GM23338 (cell line): ENCODE results near the gene APOBEC2. TPM values are rescaled to one million over a fixed set of nuclear protein-coding genes. Genes with fewer than 3 reads are reported as not detected.

ENCODE experiments used
- ATAC-seq: fragments of 200-7000 bp; cut with Tn5 transposase; 3 replicates; pipeline ENCODE4 v1.9.1; 2020
- DNase-seq: peaks from one replicate; pipeline ENCODE4 v3.0.0-alpha.2; 2015; ENCODE audit warnings: low spot score
- H2AFZ ChIP-seq: fragments of 200-600 bp; sonication (generic); 2 replicates; pipeline ENCODE4 v1.8.0; 2016; ENCODE audit warnings: antibody characterized with exemption, mild to moderate bottlenecking, moderate library complexity
- H3F3A ChIP-seq: fragments of 200-600 bp; sonication (generic); replicated peaks from 2 replicates; pipeline ENCODE4 v1.8.0; 2017; ENCODE audit warnings: antibody characterized with exemption, mixed run types, low read depth
- H3K27ac ChIP-seq: fragments of 200-600 bp; sonication (generic); 2 replicates; pipeline ENCODE4 v1.6.1; 2016; ENCODE audit warnings: low read depth
- H3K27me3 ChIP-seq: fragments of 200-600 bp; sonication (generic); 2 replicates; pipeline ENCODE4 v1.8.0; 2016; ENCODE audit warnings: mild to moderate bottlenecking, mixed run types, moderate library complexity; ENCODE audit not compliant: insufficient read depth
- H3K36me3 ChIP-seq: fragments of 200-600 bp; sonication (generic); 2 replicates; pipeline ENCODE4 v1.8.0; 2016; ENCODE audit warnings: mild to moderate bottlenecking; ENCODE audit not compliant: insufficient read depth
- H3K4me1 ChIP-seq: fragments of 200-600 bp; sonication (generic); 2 replicates; pipeline ENCODE4 v1.8.0; 2016; ENCODE audit warnings: mild to moderate bottlenecking, moderate library complexity; ENCODE audit not compliant: insufficient read depth
- H3K4me2 ChIP-seq: fragments of 200-600 bp; sonication (generic); 2 replicates; pipeline ENCODE4 v1.7.1; 2017; ENCODE audit warnings: mixed run types
- H3K4me3 ChIP-seq: fragments of 200-600 bp; sonication (generic); 2 replicates; pipeline ENCODE4 v1.6.1; 2016; ENCODE audit warnings: mixed run types
- H3K79me2 ChIP-seq: fragments of 200-600 bp; sonication (generic); replicated peaks from 2 replicates; pipeline ENCODE4 v1.8.0; 2017; ENCODE audit warnings: mild to moderate bottlenecking; ENCODE audit not compliant: insufficient read depth
- H3K9me2 ChIP-seq: fragments of 200-600 bp; sonication (generic); 2 replicates; pipeline ENCODE4 v1.8.0; 2017; ENCODE audit not compliant: insufficient read depth
- H4K20me1 ChIP-seq: fragments of 200-600 bp; sonication (generic); replicated peaks from 2 replicates; pipeline ENCODE4 v1.8.0; 2017; ENCODE audit warnings: mild to moderate bottlenecking; ENCODE audit not compliant: insufficient read depth
- H3K27ac Mint-ChIP-seq: 2 replicates; pipeline ENCODE4 v1.8.0; 2020; ENCODE audit warnings: inconsistent platforms, mild to moderate bottlenecking, moderate library complexity, mixed read lengths
- H3K27me3 Mint-ChIP-seq: 3 replicates; pipeline ENCODE4 v1.8.0; 2022; ENCODE audit warnings: low read depth, mild to moderate bottlenecking, moderate library complexity, mixed read lengths, inconsistent platforms; ENCODE audit not compliant: insufficient read depth, poor library complexity
- H3K36me3 Mint-ChIP-seq: 3 replicates; pipeline ENCODE4 v1.8.0; 2021; ENCODE audit warnings: low read depth, mild to moderate bottlenecking, inconsistent platforms, moderate library complexity, mixed read lengths
- H3K4me1 Mint-ChIP-seq: 3 replicates; pipeline ENCODE4 v1.8.0; 2020; ENCODE audit warnings: mild to moderate bottlenecking, inconsistent platforms, mixed read lengths
- H3K4me3 Mint-ChIP-seq: 3 replicates; pipeline ENCODE4 v1.8.0; 2021; ENCODE audit warnings: moderate library complexity, mild to moderate bottlenecking, inconsistent platforms, mixed read lengths
- H3K9me3 Mint-ChIP-seq: 3 replicates; pipeline ENCODE4 v1.8.0; 2020; ENCODE audit warnings: moderate library complexity, mild to moderate bottlenecking, inconsistent platforms, mixed read lengths
- EZH2 ChIP-seq: fragments of 200-600 bp; sonication (generic); IDR thresholded peaks from one replicate; pipeline ENCODE4 v1.8.0; 2017; ENCODE audit warnings: antibody characterized with exemption, mild to moderate bottlenecking, low read depth; ENCODE audit not compliant: unreplicated experiment
- NANOG ChIP-seq: IDR thresholded peaks from 2 replicates; pipeline ENCODE4 v1.6.1; 2016; ENCODE audit warnings: antibody characterized with exemption, borderline replicate concordance
- ZNF114 ChIP-seq: fragments of 250-450 bp; sonication (Bioruptor Pico); IDR thresholded peaks from 2 replicates; pipeline ENCODE4 v1.5.0; 2020; ENCODE audit warnings: mild to moderate bottlenecking, moderate library complexity
- ZNF331 ChIP-seq: fragments of 250-450 bp; sonication (Bioruptor Pico); IDR thresholded peaks from 2 replicates; pipeline ENCODE4 v1.5.0; 2020; ENCODE audit warnings: low read depth, mild to moderate bottlenecking, moderate library complexity
- polyA plus RNA-seq: library from polyadenylated mRNA; unstranded; fragments of >200 nt; fragmentation: Nextera tagmentation; extraction: Ambion mirVana; gene quantifications from 2 replicates; pipeline ENCODE4 v1.2.1, GENCODE V29; 2016
- total RNA-seq: library from RNA; depleted of rRNA; stranded (reverse); fragments of >200 nt; shearing (Covaris generic); gene quantifications from 2 replicates; pipeline ENCODE4 v1.2.3, GENCODE V29; 2014
- TF ChIP-seq, protein P1 (sequence below): fragments of 250-450 bp; sonication (Bioruptor Pico); IDR thresholded peaks from 2 replicates; pipeline ENCODE4 v1.5.0; 2020; ENCODE audit warnings: mild to moderate bottlenecking, moderate library complexity

The APOBEC2 gene
- total and polyA plus RNA-seq, 2 experiments from 2014 or later: 2.4 TPM; not detected in 1

DNA sequence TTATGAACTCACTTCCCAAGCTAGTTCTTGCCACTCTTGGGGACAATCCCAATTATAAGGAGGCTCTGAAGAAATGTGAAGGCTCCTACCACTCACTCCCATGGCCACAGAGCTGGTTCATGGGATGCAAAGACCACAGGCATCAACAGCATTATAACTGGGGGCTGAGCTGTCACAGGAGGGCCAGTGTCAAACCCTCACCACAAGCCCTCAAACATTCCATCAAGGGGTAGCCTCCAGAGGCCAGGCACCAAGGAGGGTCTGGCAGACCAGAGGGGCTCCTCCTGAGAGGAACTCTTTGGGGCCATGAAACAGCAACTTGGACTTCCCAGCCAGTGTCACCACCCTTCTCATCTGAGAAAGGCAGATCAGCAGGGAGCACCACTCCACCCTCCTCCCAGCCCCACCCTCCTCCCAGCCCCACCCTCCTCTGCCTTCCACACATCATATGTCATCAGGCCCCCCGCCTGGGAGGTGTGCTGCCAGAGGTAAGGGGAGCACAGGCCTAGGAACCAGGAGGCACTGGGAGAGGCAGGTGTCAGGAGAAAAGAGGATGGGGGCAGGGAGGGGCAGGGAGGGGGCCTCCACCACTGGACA is 12.0 kb upstream of the APOBEC2 start:
- Histone ChIP-seq H4K20me1 (no peaks in the 10 kb centered on the region), H3K79me2 (no peaks in the 10 kb centered on the region), H3K36me3 (no peaks in the 10 kb centered on the region; the same call in 1 of the 2 replicates), H3K27ac (no peak overlapping the region), H3K27me3 (no peaks in the 10 kb centered on the region), H3K9me2 (no peaks in the 10 kb centered on the region), H3K4me2 (no peak overlapping the region), H3F3A (no peaks in the 10 kb centered on the region), H3K4me1 (no peaks in the 10 kb centered on the region; the same call in 1 of the 2 replicates), H3K4me3 (no peak overlapping the region), H2AFZ (no peak overlapping the region)
- no peak for DNase-seq
- Mint-ChIP-seq H3K9me3 (no peaks in the 10 kb centered on the region), H3K36me3 (no peaks in the 10 kb centered on the region), H3K27ac (no peak overlapping the region), H3K27me3 (peaks cover 5% of the 10 kb centered on the region), H3K4me1 (peaks cover 13% of the 10 kb centered on the region), H3K4me3 (no peak overlapping the region)
- no peak for TF ChIP-seq NANOG
- TF ChIP-seq, protein P1, sequence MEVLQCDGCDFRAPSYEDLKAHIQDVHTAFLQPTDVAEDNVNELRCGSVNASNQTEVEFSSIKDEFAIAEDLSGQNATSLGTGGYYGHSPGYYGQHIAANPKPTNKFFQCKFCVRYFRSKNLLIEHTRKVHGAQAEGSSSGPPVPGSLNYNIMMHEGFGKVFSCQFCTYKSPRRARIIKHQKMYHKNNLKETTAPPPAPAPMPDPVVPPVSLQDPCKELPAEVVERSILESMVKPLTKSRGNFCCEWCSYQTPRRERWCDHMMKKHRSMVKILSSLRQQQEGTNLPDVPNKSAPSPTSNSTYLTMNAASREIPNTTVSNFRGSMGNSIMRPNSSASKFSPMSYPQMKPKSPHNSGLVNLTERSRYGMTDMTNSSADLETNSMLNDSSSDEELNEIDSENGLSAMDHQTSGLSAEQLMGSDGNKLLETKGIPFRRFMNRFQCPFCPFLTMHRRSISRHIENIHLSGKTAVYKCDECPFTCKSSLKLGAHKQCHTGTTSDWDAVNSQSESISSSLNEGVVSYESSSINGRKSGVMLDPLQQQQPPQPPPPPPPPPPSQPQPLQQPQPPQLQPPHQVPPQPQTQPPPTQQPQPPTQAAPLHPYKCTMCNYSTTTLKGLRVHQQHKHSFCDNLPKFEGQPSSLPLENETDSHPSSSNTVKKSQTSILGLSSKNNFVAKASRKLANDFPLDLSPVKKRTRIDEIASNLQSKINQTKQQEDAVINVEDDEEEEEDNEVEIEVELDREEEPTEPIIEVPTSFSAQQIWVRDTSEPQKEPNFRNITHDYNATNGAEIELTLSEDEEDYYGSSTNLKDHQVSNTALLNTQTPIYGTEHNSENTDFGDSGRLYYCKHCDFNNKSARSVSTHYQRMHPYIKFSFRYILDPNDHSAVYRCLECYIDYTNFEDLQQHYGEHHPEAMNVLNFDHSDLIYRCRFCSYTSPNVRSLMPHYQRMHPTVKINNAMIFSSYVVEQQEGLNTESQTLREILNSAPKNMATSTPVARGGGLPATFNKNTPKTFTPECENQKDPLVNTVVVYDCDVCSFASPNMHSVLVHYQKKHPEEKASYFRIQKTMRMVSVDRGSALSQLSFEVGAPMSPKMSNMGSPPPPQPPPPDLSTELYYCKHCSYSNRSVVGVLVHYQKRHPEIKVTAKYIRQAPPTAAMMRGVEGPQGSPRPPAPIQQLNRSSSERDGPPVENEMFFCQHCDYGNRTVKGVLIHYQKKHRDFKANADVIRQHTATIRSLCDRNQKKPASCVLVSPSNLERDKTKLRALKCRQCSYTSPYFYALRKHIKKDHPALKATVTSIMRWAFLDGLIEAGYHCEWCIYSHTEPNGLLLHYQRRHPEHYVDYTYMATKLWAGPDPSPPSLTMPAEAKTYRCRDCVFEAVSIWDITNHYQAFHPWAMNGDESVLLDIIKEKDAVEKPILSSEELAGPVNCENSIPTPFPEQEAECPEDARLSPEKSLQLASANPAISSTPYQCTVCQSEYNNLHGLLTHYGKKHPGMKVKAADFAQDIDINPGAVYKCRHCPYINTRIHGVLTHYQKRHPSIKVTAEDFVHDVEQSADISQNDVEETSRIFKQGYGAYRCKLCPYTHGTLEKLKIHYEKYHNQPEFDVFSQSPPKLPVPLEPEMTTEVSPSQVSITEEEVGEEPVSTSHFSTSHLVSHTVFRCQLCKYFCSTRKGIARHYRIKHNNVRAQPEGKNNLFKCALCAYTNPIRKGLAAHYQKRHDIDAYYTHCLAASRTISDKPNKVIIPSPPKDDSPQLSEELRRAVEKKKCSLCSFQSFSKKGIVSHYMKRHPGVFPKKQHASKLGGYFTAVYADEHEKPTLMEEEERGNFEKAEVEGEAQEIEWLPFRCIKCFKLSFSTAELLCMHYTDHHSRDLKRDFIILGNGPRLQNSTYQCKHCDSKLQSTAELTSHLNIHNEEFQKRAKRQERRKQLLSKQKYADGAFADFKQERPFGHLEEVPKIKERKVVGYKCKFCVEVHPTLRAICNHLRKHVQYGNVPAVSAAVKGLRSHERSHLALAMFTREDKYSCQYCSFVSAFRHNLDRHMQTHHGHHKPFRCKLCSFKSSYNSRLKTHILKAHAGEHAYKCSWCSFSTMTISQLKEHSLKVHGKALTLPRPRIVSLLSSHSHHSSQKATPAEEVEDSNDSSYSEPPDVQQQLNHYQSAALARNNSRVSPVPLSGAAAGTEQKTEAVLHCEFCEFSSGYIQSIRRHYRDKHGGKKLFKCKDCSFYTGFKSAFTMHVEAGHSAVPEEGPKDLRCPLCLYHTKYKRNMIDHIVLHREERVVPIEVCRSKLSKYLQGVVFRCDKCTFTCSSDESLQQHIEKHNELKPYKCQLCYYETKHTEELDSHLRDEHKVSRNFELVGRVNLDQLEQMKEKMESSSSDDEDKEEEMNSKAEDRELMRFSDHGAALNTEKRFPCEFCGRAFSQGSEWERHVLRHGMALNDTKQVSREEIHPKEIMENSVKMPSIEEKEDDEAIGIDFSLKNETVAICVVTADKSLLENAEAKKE (CRISPR knock-in tag): no peak
- TF ChIP-seq ZNF331 (CRISPR knock-in tag): no peak
- ATAC-seq: no peak

DNA sequence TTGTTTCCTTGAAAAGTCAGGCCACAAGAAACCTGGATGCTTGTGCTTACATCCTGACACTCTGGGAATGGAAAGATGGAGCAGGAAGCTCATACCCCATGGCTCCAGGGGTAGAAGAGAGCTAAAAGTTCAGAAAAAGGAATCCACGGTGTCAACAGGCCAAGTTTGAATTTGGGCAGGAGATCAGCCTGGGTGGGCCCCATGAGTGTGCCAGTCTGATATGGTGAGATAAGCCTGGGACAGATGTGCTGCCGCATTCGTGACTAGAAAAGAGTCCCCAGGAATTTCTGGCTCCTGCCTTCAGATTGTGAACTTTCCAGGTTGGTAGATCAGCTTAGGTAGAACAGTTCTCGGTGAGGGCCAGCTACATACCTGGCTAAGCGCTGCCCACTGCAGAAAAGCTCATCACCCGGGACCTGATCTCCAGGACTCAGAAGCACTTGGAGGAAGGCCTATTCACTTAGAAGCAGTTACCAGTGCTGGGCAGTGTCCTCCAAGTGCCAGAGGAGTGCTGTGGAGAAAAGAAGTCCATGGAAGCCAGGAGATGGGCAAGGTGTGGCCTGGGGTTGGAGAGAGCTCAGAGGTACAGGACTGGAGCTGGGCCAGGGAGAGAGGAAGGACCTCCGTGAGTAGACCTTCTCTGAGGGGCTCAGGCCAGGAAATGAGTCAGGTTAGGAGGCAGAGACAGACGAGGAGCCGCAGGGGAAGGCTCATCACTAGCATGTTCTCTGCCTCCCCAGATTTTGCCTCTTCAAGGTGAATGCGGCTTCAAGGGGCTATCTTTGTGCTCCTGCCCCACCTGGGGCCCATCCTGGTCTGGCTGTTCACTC is 10.6 kb upstream of the APOBEC2 start, which contains the start of gene TSPO2:
Gene TSPO2 (plus strand): TSS at position 242 of the 830 bp plus-strand sequence. CDS start 519 bp downstream, at position 761.
- Histone ChIP-seq H3K36me3 (no peaks in the 10 kb centered on the region; the same call in 1 of the 2 replicates), H3K4me2 (no peak within 1 kb of the TSS), H3K4me1 (no peaks in the 10 kb centered on the region; the same call in 1 of the 2 replicates), H3K27me3 (no peaks in the 10 kb centered on the region), H3F3A (no peaks in the 10 kb centered on the region), H3K79me2 (no peaks in the 10 kb centered on the region), H3K27ac (no peak within 1 kb of the TSS), H4K20me1 (no peaks in the 10 kb centered on the region), H3K4me3 (no peak within 1 kb of the TSS), H3K9me2 (no peaks in the 10 kb centered on the region), H2AFZ (no peak within 1 kb of the TSS)
- H3K4me3 Mint-ChIP-seq: no peak within 1 kb of the TSS
- no peaks in the 10 kb centered on the region for H3K9me3 Mint-ChIP-seq
- peaks cover 10% of the 10 kb centered on the region for H3K4me1 Mint-ChIP-seq
- ATAC-seq (no peak), DNase-seq (no peak)
- peaks cover 5% of the 10 kb centered on the region for H3K27me3 Mint-ChIP-seq
- no peaks in the 10 kb centered on the region for H3K36me3 Mint-ChIP-seq
- no peak for TF ChIP-seq EZH2
- TF ChIP-seq ZNF114 (CRISPR knock-in tag): no peak
- H3K27ac Mint-ChIP-seq: no peak within 1 kb of the TSS
